Vagina (tissue), 2 donors: ENCODE data around the gene MTURN. TPM values are rescaled to one million over a fixed set of nuclear protein-coding genes. Genes with fewer than 3 reads are reported as not detected.

Source experiments
- DNase-seq, 2 donors: peaks; one replicate each; pipeline ENCODE4 v3.0.0-alpha.2; 2017; ENCODE audit errors: extremely low spot score in 2 of 2
- H3K27ac ChIP-seq: fragments of 200-600 bp; sonication (generic); one replicate; pipeline ENCODE4 v1.5.1; 2019
- H3K27me3 ChIP-seq: fragments of 200-600 bp; sonication (generic); one replicate; pipeline ENCODE4 v1.5.1; 2019
- H3K36me3 ChIP-seq, 2 donors: fragments of 200-600 bp; sonication (generic); one replicate each; pipeline ENCODE4 v1.5.1; 2017 to 2019
- H3K4me1 ChIP-seq: fragments of 200-600 bp; sonication (generic); one replicate; pipeline ENCODE4 v1.5.1; 2019
- H3K4me3 ChIP-seq, 2 donors: fragments of 200-600 bp; sonication (generic); 1 replicate in 1 of 2; 2 replicates in 1 of 2; pipeline ENCODE4 v1.5.1; 2016 to 2019
- H3K9me3 ChIP-seq: fragments of 200-600 bp; sonication (generic); one replicate; pipeline ENCODE4 v1.5.1; 2019
- POLR2A ChIP-seq, 2 donors: fragments of 450-650 bp; IDR thresholded peaks; one replicate each; pipeline ENCODE4 v1.6.1; 2017; ENCODE audit warnings: antibody characterized with exemption in 2 of 2, mild to moderate bottlenecking in 2 of 2, moderate library complexity in 2 of 2
- POLR2AphosphoS5 ChIP-seq, 2 donors: sonication (generic); formaldehyde crosslinking; IDR thresholded peaks; one replicate each; pipeline ENCODE4 v1.9.0; 2017; ENCODE audit warnings: antibody characterized with exemption in 2 of 2, mild to moderate bottlenecking in 2 of 2, low read depth in 1 of 2; ENCODE audit not compliant: insufficient read depth in 1 of 2
- intact Hi-C: fragments of 100-400 bp; cut with DNase I; formaldehyde crosslinking; loops from one replicate; pipeline ENCODE4 v1.15.1; 2023
- total RNA-seq: library from RNA; depleted of rRNA; stranded (reverse); fragments of >200 nt; gene quantifications from one replicate; pipeline ENCODE4 v1.2.3, GENCODE V29; 2016
- TF ChIP-seq, protein P1 (sequence below), 3 experiments: fragments of 450-650 bp in 2 of 3; fragments of 200-600 bp in 1 of 3; sonication (generic) in 1 of 3; IDR thresholded peaks; one replicate each; pipeline ENCODE4 v1.5.1; 2017 to 2019; ENCODE audit warnings: antibody characterized with exemption in 3 of 3, mild to moderate bottlenecking in 2 of 3, moderate library complexity in 2 of 3

MTURN gene
- total RNA-seq, 1 donor from 2014 or later: 44.2 TPM

DNA sequence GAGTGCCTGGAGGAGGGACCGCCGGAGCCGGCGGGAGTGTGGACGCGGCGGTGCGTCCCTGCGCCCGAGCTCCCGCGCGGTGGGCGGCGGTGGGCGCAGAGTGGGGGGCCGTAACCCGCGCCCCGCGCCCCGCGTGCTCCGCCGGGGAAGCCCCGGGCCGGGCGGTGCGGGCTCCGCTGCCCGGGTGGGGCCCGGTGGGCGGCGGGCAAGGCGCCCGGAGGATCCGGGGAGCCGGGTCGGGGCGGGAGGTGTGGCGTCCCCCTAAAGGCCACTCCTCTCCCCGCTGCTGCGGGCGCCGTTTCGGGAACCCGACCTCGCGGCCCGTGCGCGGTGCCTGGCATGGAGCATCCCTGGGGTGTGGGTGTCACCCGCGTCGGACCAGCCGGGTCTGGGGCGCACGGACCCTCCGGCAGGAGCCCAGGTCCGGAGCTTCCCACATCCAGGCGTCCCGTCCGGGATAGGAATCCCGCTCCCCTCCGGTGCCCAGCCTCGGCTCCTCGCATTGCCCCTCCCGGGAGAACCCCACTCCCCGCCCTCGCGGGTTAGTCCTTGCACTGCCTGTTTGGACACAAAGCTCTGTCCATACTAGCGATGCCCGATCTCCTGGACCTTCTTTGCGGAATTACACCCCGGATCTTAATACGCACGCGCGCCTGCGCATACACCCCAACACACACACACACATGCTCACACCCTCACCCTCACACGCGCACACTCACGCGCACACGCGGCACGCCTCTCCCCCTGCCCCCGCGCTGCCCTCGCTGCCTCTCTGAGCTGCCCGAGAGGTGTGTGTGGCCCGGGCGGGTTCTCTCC lies 723 bp downstream of the MTURN start:
- H3K36me3 ChIP-seq: no peaks in the 10 kb centered on the region
- H3K4me3 ChIP-seq: peak overlapping the region; percentile 85 to 95
- peaks cover 16% of the 10 kb centered on the region for H3K4me1 ChIP-seq
- H3K27me3 ChIP-seq: no peaks in the 10 kb centered on the region
- no peak for TF ChIP-seq POLR2A (IDR thresholded peaks at IDR 0.05)
- TF ChIP-seq, protein P1, sequence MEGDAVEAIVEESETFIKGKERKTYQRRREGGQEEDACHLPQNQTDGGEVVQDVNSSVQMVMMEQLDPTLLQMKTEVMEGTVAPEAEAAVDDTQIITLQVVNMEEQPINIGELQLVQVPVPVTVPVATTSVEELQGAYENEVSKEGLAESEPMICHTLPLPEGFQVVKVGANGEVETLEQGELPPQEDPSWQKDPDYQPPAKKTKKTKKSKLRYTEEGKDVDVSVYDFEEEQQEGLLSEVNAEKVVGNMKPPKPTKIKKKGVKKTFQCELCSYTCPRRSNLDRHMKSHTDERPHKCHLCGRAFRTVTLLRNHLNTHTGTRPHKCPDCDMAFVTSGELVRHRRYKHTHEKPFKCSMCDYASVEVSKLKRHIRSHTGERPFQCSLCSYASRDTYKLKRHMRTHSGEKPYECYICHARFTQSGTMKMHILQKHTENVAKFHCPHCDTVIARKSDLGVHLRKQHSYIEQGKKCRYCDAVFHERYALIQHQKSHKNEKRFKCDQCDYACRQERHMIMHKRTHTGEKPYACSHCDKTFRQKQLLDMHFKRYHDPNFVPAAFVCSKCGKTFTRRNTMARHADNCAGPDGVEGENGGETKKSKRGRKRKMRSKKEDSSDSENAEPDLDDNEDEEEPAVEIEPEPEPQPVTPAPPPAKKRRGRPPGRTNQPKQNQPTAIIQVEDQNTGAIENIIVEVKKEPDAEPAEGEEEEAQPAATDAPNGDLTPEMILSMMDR (IDR thresholded peaks at IDR 0.05): peak in 1 of 3 experiments; percentile 9
- TF ChIP-seq POLR2AphosphoS5 (IDR thresholded peaks at IDR 0.05; ENCODE audit: insufficient read depth in 1 of 2, low read depth in 1 of 2): peak; percentile 50 to 57
- intact Hi-C loops: loop anchor here (2.0 to 10.0 kb wide), 2 partner anchors 51 to 111 kb away; partner anchors contain the start of genes FKBP14 and PLEKHA8
- H3K9me3 ChIP-seq: no peaks in the 10 kb centered on the region
- peak overlapping the region; percentile 94 for H3K27ac ChIP-seq
- DNase-seq: no peak

DNA sequence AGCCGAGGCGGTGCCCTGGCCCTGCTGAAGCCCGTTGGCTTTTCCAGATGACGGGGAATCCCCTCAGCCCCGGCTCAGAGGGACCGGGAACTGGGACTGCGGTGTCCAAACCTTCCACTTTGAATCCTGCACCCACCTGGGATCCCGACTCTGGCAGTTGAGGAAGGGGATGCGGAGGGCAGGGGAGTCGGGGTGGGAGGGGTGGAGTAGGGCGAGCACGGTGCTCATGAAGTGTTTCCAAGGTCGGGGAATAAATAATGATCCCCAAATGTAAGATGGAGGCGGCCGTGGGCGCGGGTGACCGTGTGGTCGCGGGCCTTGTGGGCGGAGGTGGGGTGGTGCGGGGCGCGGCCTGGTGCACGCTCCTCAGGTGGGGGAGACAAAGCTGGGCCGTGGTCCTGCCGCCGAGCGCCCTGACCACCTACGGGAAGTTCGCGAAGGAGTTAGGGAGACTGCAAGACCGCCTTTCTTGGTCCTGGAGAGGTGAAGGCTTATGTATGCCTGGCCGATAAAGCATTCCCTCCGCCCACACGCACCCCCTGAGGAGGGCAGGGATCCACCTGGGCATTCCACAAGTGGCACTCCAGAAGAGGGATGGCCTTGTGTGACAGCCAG lies 1.4 kb downstream of the MTURN start:
- intact Hi-C loops: loop anchor here (10.0 kb wide), 1 partner anchor 111 kb away; the partner anchor contains the start of genes FKBP14 and PLEKHA8
- Histone ChIP-seq H3K9me3 (no peaks in the 10 kb centered on the region), H3K4me3 (peak overlapping the region; percentile 85 to 95), H3K4me1 (peaks cover 16% of the 10 kb centered on the region), H3K27me3 (no peaks in the 10 kb centered on the region), H3K27ac (peak overlapping the region; percentile 94), H3K36me3 (no peaks in the 10 kb centered on the region)
- no peak for DNase-seq
- TF ChIP-seq POLR2A (IDR thresholded peaks at IDR 0.05) (no peak), POLR2AphosphoS5 (IDR thresholded peaks at IDR 0.05; ENCODE audit: insufficient read depth in 1 of 2, low read depth in 1 of 2) (no peak)
- TF ChIP-seq, protein P1 (IDR thresholded peaks at IDR 0.05): no peak

DNA sequence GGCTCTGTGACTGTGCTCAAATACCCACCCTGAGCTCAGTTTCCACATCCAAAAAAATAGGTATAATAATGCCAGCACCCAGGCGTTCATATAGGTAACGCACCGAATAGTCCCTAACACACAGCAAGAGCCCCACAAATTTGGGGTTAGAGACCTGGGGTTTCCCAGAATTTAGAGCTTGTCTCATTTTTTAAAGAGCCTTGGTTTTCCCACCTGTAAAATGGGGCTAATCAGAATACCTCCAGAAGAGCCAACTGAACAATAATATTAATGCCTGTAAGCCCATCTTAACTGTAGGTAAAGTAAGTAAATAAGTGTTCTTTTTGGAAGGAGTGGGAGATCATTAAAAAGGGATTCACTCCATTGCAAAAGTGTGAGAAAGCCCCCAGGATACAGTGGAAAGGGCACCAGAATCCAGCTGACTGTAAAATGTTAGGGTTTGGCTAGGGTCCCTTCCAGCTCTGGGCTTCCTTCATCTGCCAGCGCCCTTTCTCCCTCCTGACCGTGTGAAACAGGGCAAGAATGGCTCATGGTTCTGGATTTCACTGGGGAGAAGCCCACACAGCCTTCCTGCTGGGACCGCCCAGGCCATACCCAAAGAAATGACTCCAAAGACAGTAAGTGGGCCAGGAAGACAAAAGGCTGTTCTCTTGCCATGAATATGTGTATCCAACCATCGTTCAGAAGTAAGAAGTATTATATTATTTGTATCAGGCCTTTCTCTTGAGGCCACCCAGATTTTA lies 2.1 kb downstream of the MTURN start:
- Histone ChIP-seq H3K4me1 (peaks cover 23% of the 10 kb centered on the region), H3K36me3 (no peaks in the 10 kb centered on the region), H3K9me3 (no peaks in the 10 kb centered on the region), H3K4me3 (peak overlapping the region; percentile 85 to 95), H3K27ac (peak overlapping the region; percentile 94), H3K27me3 (no peaks in the 10 kb centered on the region)
- TF ChIP-seq, protein P1 (IDR thresholded peaks at IDR 0.05): no peak
- DNase-seq: no peak
- intact Hi-C loops: loop anchor here (10.0 kb wide), 1 partner anchor 112 kb away; the partner anchor contains the start of genes FKBP14 and PLEKHA8

DNA sequence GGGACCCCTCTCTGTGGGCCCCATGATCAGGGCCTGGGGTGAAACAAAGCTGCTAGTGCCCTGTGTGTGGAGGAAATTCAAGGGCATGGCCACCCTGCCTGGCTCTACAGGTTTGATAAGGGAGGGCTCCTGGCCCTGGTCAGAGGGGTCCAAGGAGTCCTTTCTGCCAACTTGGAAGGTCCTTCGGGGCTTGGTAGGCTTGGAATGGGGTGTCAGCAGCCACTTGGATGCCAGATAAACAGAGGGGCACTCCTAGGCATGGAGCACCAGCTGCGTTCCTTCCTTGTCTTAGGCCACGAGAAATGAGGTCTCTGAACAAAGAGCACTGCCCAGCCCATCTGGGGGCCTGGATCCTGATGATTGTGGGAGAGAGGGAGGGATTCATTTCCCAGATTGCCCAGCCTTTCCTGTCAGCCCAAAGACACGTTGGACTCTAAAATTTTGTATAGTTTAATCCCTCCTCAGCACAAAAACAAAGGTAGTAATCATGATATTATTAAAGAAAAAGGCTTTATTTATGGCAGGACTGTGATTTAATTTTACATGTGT lies 5.1 kb downstream of the MTURN start:
- intact Hi-C loops: loop anchor here (10.0 kb wide), 1 partner anchor 115 kb away; the partner anchor contains the start of genes FKBP14 and PLEKHA8
- no peaks in the 10 kb centered on the region for H3K27me3 ChIP-seq
- DNase-seq: no peak
- TF ChIP-seq, protein P1 (IDR thresholded peaks at IDR 0.05): no peak
- no peak for TF ChIP-seq POLR2A (IDR thresholded peaks at IDR 0.05)
- no peaks in the 10 kb centered on the region for H3K9me3 ChIP-seq
- H3K27ac ChIP-seq: peak overlapping the region; percentile 1
- no peaks in the 10 kb centered on the region for H3K36me3 ChIP-seq
- no peak overlapping the region for H3K4me3 ChIP-seq
- peaks cover 48% of the 10 kb centered on the region for H3K4me1 ChIP-seq
